IMR-90 (cell line): Measurements from ENCODE around the gene LBH.

Experiments used
- CHD1 ChIP-seq: IDR thresholded peaks from 2 replicates; pipeline ENCODE4 v1.6.1; 2012; ENCODE audit warnings: low read depth, low read length, improper control_type of control experiment
- POLR2A ChIP-seq: IDR thresholded peaks from 2 replicates; pipeline ENCODE4 v1.6.1; 2012; ENCODE audit warnings: mild to moderate bottlenecking, low read depth, low read length
- TF ChIP-seq, protein P1 (sequence below): conservative IDR thresholded peaks from 2 replicates; pipeline ENCODE4 v1.5.1; 2012; ENCODE audit warnings: mild to moderate bottlenecking, low read depth, low read length, improper control_type of control experiment
- TF ChIP-seq, protein P2 (sequence below): fragments of 150-350 bp; IDR thresholded peaks from 2 replicates; pipeline ENCODE4 v1.6.1; 2016; ENCODE audit warnings: low read depth, mild to moderate bottlenecking, low read length, moderate library complexity, borderline replicate concordance
- TF ChIP-seq, protein P3 (sequence below): fragments of 150-350 bp; IDR thresholded peaks from 2 replicates; pipeline ENCODE4 v1.6.1; 2017; ENCODE audit warnings: mild to moderate bottlenecking, antibody characterized with exemption, low read length, low read depth

DNA sequence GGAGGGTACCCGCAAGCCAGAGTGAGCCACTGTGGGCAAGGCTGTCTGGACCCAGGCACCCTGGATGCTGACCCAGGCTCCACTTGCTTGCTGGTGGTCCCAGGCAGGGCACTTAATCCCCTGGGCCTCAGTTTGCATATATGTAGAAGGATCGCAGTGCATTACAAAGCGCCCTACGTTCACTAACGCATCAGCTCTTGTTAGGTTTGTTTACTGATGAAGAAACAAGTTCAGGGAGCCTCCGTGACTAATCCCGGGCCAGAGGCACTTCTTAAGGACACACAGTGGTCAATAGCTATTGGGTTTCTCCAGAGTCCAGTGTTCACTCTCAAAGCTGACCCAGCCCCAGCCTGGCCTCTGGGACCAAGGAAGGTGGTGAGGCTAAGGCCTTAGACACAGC, 70.2 kb downstream of the LBH start:
- peak; percentile 38; the same call in 1 of the 2 replicates for TF ChIP-seq POLR2A
- TF ChIP-seq, protein P1, sequence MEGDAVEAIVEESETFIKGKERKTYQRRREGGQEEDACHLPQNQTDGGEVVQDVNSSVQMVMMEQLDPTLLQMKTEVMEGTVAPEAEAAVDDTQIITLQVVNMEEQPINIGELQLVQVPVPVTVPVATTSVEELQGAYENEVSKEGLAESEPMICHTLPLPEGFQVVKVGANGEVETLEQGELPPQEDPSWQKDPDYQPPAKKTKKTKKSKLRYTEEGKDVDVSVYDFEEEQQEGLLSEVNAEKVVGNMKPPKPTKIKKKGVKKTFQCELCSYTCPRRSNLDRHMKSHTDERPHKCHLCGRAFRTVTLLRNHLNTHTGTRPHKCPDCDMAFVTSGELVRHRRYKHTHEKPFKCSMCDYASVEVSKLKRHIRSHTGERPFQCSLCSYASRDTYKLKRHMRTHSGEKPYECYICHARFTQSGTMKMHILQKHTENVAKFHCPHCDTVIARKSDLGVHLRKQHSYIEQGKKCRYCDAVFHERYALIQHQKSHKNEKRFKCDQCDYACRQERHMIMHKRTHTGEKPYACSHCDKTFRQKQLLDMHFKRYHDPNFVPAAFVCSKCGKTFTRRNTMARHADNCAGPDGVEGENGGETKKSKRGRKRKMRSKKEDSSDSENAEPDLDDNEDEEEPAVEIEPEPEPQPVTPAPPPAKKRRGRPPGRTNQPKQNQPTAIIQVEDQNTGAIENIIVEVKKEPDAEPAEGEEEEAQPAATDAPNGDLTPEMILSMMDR = no peak
- TF ChIP-seq, protein P2, sequence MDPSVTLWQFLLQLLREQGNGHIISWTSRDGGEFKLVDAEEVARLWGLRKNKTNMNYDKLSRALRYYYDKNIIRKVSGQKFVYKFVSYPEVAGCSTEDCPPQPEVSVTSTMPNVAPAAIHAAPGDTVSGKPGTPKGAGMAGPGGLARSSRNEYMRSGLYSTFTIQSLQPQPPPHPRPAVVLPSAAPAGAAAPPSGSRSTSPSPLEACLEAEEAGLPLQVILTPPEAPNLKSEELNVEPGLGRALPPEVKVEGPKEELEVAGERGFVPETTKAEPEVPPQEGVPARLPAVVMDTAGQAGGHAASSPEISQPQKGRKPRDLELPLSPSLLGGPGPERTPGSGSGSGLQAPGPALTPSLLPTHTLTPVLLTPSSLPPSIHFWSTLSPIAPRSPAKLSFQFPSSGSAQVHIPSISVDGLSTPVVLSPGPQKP = no peak
- TF ChIP-seq, protein P3, sequence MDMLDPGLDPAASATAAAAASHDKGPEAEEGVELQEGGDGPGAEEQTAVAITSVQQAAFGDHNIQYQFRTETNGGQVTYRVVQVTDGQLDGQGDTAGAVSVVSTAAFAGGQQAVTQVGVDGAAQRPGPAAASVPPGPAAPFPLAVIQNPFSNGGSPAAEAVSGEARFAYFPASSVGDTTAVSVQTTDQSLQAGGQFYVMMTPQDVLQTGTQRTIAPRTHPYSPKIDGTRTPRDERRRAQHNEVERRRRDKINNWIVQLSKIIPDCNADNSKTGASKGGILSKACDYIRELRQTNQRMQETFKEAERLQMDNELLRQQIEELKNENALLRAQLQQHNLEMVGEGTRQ = no peak
- TF ChIP-seq CHD1 = no peak
